Natural killer cell treated with Interleukin-12 subunit alpha and Interleukin-12 subunit beta and Interleukin-15 and Interleukin-18, amount 100 ng/mL, for 72 hours (primary cell): ENCODE measurements around the gene KRT13. TPM values are rescaled to one million over a fixed set of nuclear protein-coding genes. Genes with fewer than 3 reads are reported as not detected.
A peak's percentile ranks its signal among the peaks of the same experiment; 100 is the strongest.

ENCODE experiments used
- ATAC-seq, 2 donors: fragments of 150-1000 bp; cut with Tn5 transposase in 1 of 2; sonication (Bioruptor Pico), chemical (Tn5 transposase) in 1 of 2; 2 replicates each; pipeline ENCODE4 v1.10.0; 2021
- DNase-seq: peaks from one replicate; pipeline ENCODE4 v3.0.0; 2022; ENCODE audit warnings: low spot score
- H3K27ac Mint-ChIP-seq, 2 donors: 1 replicate in 1 of 2; 2 replicates in 1 of 2; pipeline ENCODE4 v1.8.0; 2022; ENCODE audit warnings: mixed read lengths in 2 of 2, mild to moderate bottlenecking in 1 of 2, moderate library complexity in 1 of 2
- H3K27me3 Mint-ChIP-seq, 2 donors: 1 replicate in 1 of 2; 2 replicates in 1 of 2; pipeline ENCODE4 v1.8.0; 2022; ENCODE audit warnings: mixed read lengths in 2 of 2
- H3K36me3 Mint-ChIP-seq: one replicate; pipeline ENCODE4 v1.8.0; 2022; ENCODE audit warnings: mixed read lengths
- H3K4me1 Mint-ChIP-seq, 2 donors: 1 replicate in 1 of 2; 2 replicates in 1 of 2; pipeline ENCODE4 v1.8.0; 2022; ENCODE audit warnings: low read depth in 2 of 2, mixed read lengths in 2 of 2, mild to moderate bottlenecking in 1 of 2
- H3K4me3 Mint-ChIP-seq: one replicate; pipeline ENCODE4 v1.8.0; 2022; ENCODE audit warnings: mixed read lengths
- H3K9me3 Mint-ChIP-seq: 2 replicates; pipeline ENCODE4 v1.8.0; 2022; ENCODE audit warnings: mixed read lengths
- total RNA-seq, 2 donors: library from RNA; stranded (reverse); gene quantifications; one replicate each; pipeline ENCODE4 v1.2.3, GENCODE V29; 2022

Gene KRT13
- total RNA-seq, 2 donors from 2014 or later = not detected

DNA sequence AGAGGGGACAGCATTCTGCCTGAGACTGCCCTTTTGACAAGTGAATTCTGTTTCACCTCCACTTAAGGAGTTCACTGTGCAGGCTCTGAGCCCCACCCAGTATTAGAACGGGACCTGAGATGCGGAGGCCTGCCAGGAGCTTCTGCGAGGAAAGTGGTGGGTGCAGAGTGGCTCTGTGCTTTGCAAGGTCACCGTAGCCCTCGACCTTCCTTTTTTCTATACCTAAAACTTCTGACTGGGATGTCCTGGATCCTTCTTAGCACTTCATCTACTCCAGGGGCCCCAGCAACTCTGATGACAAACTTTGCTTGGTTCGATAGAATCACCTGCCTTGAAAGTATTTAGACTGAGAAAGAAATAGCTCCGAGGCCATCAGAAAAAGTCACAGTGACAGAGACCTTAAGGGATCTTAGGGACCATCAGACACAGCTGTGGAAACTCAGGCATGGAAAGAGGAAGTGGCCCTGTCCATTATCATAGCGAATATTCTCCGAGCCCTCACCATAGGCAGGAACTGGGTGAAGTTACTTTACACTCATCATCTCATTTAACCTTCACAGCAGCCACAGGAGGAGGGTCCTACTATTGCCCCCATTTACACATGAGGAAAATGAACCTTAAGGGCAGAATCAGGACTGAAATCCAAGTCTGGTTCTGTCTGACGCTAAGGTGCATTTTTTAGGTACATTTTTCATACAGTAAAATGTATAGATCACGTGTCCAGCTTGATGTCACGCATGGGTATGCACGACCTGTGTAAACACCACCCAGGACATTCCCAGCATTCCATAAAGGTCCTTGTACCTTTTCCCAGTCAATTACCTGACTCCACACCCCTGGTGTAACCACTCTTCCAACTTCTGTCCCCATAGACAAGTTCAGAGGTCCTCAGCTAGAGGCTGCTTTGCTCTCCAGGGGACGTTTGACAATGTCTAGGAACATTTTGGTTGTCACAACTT lies 676 bp upstream of the KRT13 start:
- H3K36me3 Mint-ChIP-seq = no peaks in the 10 kb centered on the region
- H3K9me3 Mint-ChIP-seq = no peaks in the 10 kb centered on the region
- H3K4me3 Mint-ChIP-seq = no peak overlapping the region
- ATAC-seq = no peak
- DNase-seq = no peak
- H3K27me3 Mint-ChIP-seq = no peaks in the 10 kb centered on the region
- H3K27ac Mint-ChIP-seq = no peak overlapping the region
- H3K4me1 Mint-ChIP-seq = no peaks in the 10 kb centered on the region

DNA sequence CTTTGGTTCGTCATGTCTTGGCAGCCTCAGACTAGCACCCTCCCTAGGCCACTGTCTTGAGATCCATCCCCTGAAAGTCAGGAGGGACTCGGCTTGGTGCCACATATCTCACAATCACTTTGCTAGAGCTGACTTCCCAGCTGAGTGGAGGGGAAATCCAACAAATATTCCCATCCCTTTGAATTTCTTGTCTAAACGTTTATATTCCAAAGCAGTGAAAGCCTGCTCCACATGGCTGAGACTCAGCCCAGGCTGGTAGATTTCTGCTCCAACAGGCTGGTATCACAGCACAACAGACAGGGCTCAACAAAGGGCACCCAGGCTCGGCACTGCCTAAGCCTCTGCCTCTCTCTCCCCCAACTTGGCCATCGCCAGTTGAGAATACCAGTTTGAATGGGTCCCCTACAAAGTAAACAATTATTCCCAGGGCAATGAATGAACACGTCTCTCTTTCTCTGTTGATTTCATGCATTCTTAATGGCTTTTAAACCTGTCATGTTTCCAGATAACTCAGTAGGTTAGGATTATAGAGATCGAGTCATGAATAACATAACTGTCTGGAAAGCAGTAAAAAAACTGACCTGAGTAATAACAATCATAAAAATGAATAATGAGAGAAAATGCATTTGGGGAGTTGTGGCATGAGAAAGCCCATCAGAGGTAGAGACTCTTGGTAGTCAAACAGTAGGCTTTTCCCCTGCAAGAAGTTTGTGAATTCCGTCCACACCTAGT lies 1.0 kb downstream of the KRT13 start:
- H3K36me3 Mint-ChIP-seq = no peaks in the 10 kb centered on the region
- ATAC-seq (no peak), DNase-seq (no peak)
- no peaks in the 10 kb centered on the region for H3K9me3 Mint-ChIP-seq
- no peaks in the 10 kb centered on the region for H3K4me1 Mint-ChIP-seq
- peaks cover 4 to 9% of the 10 kb centered on the region in 2 donors for H3K27me3 Mint-ChIP-seq
- no peak overlapping the region for H3K27ac Mint-ChIP-seq
- H3K4me3 Mint-ChIP-seq = no peak overlapping the region

DNA sequence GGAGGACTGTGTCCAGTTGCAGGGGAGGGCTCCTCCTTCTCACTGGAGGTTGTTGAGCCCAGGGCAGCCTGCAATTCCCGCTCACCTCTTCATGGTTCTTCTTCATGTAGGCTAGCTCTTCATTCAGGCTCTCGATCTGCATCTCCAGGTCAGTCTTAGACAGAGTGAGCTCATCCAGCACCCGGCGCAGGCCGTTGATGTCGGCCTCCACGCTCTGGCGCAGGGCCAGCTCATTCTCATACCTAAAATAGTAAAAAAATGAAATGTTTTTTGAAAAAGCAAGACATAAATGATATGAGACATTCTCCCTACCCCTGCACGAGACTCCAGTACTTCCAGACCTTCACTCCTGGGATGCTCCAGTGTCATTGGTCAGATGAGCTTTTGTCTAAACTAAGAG lies 2.2 kb downstream of the KRT13 start:
- no peaks in the 10 kb centered on the region for H3K9me3 Mint-ChIP-seq
- H3K4me1 Mint-ChIP-seq = no peaks in the 10 kb centered on the region
- ATAC-seq (no peak), DNase-seq (no peak)
- H3K27me3 Mint-ChIP-seq = peaks cover 11 to 16% of the 10 kb centered on the region in 2 donors
- no peak overlapping the region for H3K4me3 Mint-ChIP-seq
- H3K27ac Mint-ChIP-seq = no peak overlapping the region
- H3K36me3 Mint-ChIP-seq = no peaks in the 10 kb centered on the region

DNA sequence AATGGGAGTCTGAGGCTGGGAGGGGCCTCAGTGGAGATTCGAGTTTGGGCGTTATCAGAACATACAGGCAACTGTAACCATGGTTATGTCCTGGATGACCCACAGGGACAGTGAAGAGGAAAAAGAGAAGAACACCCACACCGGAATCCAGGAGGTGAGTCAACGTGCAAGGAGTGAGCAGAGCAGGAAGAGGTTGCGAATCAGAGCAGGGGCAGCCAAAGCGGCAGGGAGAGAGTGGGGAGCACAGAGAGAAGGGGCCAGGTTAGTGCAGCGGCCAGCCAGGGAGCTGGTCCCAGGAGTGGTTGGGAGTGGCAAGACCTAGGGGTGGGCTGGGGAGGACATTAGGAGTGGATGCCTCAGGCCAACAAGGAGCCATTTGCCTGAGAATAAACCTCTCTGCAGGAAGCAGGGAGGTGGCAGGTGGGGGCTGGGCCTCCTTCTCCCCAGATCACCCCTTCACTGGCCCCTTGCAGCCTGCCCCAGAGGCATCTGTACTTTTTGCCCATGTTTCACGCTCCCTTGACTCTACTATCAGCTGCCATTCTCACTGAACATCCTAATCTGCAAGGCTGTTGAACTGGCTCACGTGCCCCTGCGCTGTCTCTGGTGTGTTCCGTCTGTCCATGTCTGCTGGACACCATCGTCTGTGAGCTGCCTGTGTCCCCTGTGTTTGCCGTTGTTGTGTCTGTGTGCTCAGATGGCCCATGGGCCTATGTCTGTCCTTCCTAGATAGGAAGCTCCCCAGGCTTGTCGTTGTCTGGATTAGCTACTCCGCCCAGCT lies 5.1 kb downstream of the KRT13 start:
- ATAC-seq (no peak), DNase-seq (no peak)
- H3K36me3 Mint-ChIP-seq = no peaks in the 10 kb centered on the region
- no peaks in the 10 kb centered on the region for H3K4me1 Mint-ChIP-seq
- no peak overlapping the region for H3K27ac Mint-ChIP-seq
- H3K27me3 Mint-ChIP-seq = peaks cover 11 to 19% of the 10 kb centered on the region in 2 donors
- no peak overlapping the region for H3K4me3 Mint-ChIP-seq
- no peaks in the 10 kb centered on the region for H3K9me3 Mint-ChIP-seq

DNA sequence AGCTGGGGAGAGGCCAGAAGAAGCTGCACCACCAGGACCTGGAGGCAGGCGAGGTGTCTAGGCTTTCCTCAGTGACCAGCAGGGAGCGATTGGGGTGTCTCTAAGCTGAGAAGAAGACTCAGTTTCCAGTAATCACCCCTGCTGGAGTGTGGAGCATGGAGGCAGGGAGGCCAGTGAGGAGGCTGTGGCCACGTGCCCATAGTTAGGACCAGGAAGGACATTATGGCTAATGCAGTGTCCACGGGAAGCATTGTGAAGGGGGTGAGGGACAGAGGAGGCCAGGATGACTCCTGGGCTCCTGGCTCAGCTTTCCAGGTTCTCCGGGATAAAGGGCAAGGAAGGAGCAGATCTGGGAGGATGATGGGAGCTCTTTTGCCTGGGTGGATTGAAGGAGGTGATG lies 5.7 kb downstream of the KRT13 start:
- H3K27ac Mint-ChIP-seq = no peak overlapping the region
- no peaks in the 10 kb centered on the region for H3K9me3 Mint-ChIP-seq
- ATAC-seq = no peak
- no peak for DNase-seq
- H3K4me1 Mint-ChIP-seq = no peaks in the 10 kb centered on the region
- H3K4me3 Mint-ChIP-seq = no peak overlapping the region
- H3K36me3 Mint-ChIP-seq = no peaks in the 10 kb centered on the region
- H3K27me3 Mint-ChIP-seq = peaks cover 11 to 19% of the 10 kb centered on the region in 2 donors

DNA sequence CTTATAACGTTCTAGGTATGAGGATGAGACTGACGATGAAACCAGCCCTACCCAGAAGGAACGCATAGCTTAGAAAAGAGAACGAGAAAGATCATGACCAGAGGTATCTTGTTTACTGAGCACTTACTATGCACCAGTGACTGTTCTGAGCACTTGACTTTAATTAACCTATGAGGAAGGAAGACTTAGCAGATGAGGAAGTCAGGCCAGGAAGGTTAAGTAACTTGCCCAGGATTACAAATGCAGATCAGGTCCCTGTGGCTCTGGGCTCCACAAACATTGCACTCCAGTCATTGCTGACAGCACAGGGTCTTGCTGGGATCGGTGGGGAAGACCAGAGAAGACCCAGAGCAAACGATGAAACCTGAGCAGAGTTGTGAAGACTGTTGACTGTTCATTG lies 7.1 kb downstream of the KRT13 start:
- ATAC-seq (no peak), DNase-seq (no peak)
- Mint-ChIP-seq H3K4me3 (no peak overlapping the region), H3K9me3 (no peaks in the 10 kb centered on the region), H3K27me3 (peaks cover 11 to 19% of the 10 kb centered on the region in 2 donors), H3K27ac (no peak overlapping the region), H3K4me1 (no peaks in the 10 kb centered on the region), H3K36me3 (no peaks in the 10 kb centered on the region)

DNA sequence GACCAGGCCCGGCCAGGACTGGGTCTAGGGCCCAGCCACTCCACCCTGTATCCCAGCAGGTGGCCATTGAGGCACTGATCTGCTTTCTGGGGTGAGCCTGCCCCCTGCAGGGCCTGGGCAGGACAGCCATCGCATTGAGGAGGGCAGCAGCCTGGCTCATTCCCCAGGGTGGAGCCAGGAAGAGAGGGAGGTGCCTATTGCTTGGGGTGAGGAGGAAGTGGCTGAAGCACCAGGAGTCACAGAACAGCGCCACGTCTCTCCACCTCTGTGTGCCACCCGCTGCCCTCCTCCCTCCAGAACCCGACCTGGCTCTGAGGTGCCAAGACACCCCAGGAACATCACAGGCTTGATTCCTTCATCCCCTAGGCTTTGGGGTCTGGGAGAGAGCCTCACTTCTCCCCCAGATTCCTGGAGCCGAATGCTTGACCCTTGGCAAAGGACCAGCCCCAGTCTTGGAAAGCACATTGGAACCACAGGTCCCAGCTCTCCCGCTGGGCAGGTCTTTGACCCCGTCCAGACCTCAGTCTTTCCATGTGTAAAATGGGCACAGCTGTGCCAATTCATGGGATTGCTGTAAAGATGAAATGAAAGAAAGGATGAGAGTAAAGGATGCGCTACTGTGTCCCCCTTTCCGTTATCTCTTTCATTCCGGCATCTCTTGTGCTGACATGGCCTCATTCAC lies 8.5 kb downstream of the KRT13 start:
- no peaks in the 10 kb centered on the region for H3K9me3 Mint-ChIP-seq
- H3K27ac Mint-ChIP-seq = peak overlapping the region in 1 of 2 donors; percentile 6
- no peaks in the 10 kb centered on the region for H3K4me1 Mint-ChIP-seq
- DNase-seq = no peak
- H3K27me3 Mint-ChIP-seq = peaks cover 11 to 19% of the 10 kb centered on the region in 2 donors
- no peaks in the 10 kb centered on the region for H3K36me3 Mint-ChIP-seq
- peak; percentile 82 to 84 for ATAC-seq
- H3K4me3 Mint-ChIP-seq = no peak overlapping the region

DNA sequence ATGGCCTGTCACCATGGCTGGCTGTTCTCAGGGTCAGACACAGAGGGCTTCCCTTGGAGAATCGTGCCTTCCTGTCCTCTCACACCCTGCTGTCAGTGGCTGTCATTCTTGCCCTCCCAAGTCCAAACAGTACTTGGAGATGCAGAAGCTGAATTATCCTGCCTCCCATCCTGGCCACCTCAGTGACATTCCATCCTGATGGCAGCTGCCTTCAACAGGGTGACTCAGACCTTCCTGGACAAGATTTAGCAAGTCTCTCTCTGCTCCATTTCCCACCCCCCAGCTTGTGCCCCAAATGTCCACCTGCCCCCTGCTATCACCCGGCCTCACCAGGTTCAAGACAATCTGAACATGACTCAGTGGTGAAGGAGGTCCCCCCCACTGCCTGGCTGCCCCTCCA lies 10.9 kb downstream of the KRT13 start:
- ATAC-seq (no peak), DNase-seq (peak; percentile 22)
- Mint-ChIP-seq H3K36me3 (no peaks in the 10 kb centered on the region), H3K27ac (no peak overlapping the region), H3K4me1 (no peaks in the 10 kb centered on the region), H3K27me3 (peaks cover 2 to 16% of the 10 kb centered on the region in 2 donors), H3K9me3 (no peaks in the 10 kb centered on the region), H3K4me3 (no peak overlapping the region)

DNA sequence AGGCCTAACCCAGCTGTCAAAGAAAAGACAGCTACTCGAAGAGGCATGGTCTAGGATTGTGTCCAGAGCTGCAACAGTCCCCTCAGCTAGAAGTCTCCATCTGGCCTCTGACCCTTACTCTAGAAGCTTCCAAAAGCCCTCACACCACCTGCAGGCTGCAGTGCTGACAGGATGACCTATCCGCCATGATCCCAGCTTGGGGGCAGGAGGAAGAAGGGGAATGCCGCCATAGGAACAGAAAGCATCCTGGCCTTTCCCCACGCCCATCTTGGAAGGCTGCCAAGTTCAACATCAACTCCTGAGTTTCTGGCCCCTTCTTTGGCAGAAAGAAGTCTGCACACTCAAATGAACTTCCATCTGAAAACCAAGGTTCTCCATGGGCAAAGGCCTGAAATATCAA lies 12.6 kb downstream of the KRT13 start:
- Mint-ChIP-seq H3K27ac (no peak overlapping the region), H3K36me3 (no peaks in the 10 kb centered on the region), H3K9me3 (no peaks in the 10 kb centered on the region), H3K4me3 (no peak overlapping the region), H3K4me1 (no peaks in the 10 kb centered on the region), H3K27me3 (no peaks in the 10 kb centered on the region)
- ATAC-seq (no peak), DNase-seq (peak; percentile 10)

DNA sequence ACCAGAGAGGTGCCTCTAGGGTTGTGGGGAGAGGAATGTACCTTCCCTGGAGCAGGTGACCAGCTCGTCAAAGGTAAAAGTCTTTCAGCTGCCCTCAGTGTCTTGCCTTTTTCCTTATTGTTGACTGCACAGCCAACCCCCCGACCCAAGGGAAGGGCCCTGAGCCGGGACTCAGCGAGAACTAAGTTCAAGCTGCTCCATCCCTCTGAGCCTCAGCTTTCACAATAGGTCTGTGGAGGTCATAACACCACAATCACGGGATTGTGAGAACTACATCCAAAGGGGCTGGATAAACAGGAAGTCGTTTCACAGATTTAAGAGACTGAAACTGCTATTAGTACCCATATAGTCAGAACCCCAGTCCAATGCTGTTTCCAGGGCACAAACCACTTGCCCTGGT lies 13.1 kb downstream of the KRT13 start:
- DNase-seq (no peak), ATAC-seq (no peak)
- H3K27me3 Mint-ChIP-seq = no peaks in the 10 kb centered on the region
- H3K4me1 Mint-ChIP-seq = no peaks in the 10 kb centered on the region
- H3K27ac Mint-ChIP-seq = no peak overlapping the region
- no peak overlapping the region for H3K4me3 Mint-ChIP-seq
- no peaks in the 10 kb centered on the region for H3K36me3 Mint-ChIP-seq
- no peaks in the 10 kb centered on the region for H3K9me3 Mint-ChIP-seq

DNA sequence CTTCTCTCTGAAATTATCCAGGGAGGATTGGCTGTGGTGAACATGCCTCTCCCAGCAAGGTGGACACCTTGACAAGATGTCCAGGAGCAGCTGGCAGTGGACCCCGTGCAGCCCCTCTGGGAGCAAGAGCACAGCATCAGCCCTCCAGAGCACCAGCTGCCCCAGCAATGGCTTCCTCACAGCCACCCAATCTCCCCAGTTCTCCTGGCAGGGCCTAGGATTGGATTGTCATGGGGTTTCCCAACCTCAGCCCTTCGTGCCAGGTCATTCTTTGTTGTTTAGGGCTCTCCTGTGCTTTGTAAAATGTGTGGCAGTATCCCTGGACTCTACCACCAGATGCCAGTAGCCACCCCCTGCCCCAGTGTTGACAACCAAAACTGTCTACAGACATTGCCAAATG lies 13.9 kb downstream of the KRT13 start:
- peak; percentile 15 for DNase-seq

DNA sequence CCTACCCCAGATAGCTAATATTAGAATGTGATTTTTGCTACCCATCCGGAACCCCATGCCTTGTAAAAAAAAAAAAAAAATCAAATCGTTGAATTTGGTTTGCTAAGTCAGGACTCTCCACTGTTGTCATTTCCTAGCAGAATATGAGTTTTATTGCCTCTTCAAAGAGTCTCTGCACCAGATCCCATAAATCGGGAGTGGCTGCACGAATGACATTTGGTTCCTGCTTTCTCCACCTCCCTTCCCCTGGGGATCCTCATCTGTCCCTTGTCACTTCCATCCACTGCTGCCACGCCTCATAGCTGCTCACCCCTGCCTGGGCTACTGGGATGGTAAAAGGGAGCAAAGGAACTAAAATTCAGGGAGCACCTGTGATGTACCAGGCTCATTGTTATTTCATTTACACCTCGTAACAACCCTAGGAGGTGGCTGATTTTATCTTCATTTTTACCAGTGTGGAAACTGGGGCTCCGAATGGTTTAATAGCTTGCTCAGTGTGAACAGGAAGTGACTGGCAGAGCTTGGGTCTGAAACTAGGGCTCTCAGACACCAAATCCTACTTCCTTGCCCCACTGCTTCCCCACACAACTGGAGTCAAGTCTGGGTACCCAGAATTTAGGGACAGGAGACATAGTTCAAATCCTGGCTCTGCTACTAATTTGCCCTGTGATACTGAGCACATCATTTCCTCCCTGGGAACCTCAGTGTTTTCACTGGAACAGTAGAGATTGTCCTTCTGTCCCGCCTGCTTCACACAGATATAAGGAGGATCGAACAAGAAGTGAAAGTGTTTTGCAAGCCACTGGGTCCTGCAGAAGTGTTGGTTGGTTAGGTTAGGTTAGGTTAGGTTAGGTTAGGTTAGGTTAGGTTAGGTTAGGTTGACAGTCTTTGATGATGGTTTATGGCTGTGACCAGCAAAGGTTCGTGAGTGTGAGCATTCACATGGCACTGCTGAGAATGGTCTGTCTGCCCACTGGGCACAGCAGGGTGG lies 15.1 kb downstream of the KRT13 start:
- Mint-ChIP-seq H3K4me3 (no peak overlapping the region), H3K9me3 (no peaks in the 10 kb centered on the region), H3K36me3 (no peaks in the 10 kb centered on the region), H3K4me1 (no peaks in the 10 kb centered on the region), H3K27me3 (no peaks in the 10 kb centered on the region), H3K27ac (no peak overlapping the region)
- DNase-seq = no peak
- no peak for ATAC-seq

More for the DNA sequence above, 13.9 kb downstream of the KRT13 start:
- Mint-ChIP-seq H3K27me3 (no peaks in the 10 kb centered on the region), H3K27ac (no peak overlapping the region), H3K4me1 (no peaks in the 10 kb centered on the region), H3K36me3 (no peaks in the 10 kb centered on the region), H3K4me3 (no peak overlapping the region), H3K9me3 (no peaks in the 10 kb centered on the region)
- ATAC-seq = no peak
